G401.6 (cell line): Measurements from ENCODE around the gene CWC22.
"Not testable (repeated sequence)": the region's sequence is repeated elsewhere in the genome, so short reads cannot be mapped to it uniquely, and the experiment has no call there.

Experiments used
- FAIRE-seq: peaks from 2 replicates; lab custom pipeline; 2012; peaks lifted over from hg19 to GRCh38; lab: Jason Lieb, UNC

The CWC22 gene

GRCh38 chr2:179950391-179950790 is 56.7 kb downstream of the CWC22 start:
- no peak for FAIRE-seq

DNA sequence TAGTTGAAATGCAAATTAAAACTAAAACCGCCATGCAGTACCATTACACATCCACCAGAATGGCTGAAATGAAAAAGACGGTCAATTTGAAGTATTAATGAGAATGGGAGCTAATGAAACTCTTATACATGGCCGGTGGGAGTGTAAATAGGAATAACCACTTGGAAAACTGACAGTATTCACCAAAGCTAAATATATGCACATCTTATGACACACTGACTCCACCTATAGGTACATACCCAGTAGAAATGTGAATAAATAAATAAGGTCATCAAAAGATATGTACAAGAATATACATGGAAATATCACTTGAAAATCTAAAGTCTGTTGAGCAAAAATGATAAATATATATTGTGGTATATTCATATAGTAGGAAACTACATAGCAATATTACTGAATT is 57.7 kb downstream of the CWC22 start:
- peak; percentile 40 for FAIRE-seq

- no peak for FAIRE-seq
These were observed 59.0 kb downstream of the CWC22 start for GRCh38 chr2:179948058-179948457.

- FAIRE-seq = no peak
These were observed 60.1 kb downstream of the CWC22 start for GRCh38 chr2:179946810-179947615.

DNA sequence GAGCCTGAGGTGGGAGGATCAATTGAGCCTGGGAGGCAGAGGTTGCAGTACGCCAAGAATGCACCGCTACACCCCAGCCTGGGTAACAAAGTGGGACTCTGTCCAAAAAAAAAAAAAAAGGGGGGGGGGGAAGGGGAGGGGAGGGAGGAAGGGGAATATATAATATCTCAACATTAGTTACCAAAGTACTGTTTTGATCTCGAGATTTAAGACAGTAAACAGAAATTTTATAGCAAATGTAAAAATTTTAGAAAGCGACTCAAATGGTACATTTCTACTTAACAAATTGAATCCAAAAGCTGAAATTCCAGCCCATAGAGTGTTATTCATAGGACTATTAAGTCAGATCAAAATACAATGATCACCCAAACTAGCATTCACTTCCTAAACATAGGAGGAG is 60.8 kb downstream of the CWC22 start:
- FAIRE-seq = no peak

GRCh38 chr2:179939259-179939658 is 67.8 kb downstream of the CWC22 start:
- no peak for FAIRE-seq

GRCh38 chr2:179938026-179938425 is 69.1 kb downstream of the CWC22 start:
- no peak for FAIRE-seq

DNA sequence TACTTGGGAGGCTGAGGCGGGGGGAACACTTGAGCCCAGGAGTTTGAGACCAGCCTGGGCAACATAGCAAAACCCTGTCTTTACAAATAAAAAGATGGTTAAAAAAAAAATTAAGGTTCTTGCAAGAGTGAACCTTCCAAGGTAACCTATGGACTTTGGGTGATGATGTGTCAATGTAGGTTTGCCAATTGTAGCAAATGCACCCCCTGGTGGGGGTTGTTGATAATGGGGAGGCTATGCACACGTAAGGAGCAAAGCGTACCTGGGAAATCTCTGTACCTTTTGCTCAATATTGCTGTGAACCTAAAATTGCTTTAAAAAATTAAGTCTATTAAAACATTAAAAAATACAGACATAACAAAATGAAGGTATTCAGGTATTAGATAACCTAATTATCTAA is 70.4 kb downstream of the CWC22 start:
- no peak for FAIRE-seq

- no peak for FAIRE-seq
These were observed 71.0 kb downstream of the CWC22 start for GRCh38 chr2:179936141-179936540.

GRCh38 chr2:179932786-179933185 is 74.3 kb downstream of the CWC22 start:
- FAIRE-seq = no peak

GRCh38 chr2:179931502-179931901 is 75.6 kb downstream of the CWC22 start:
- no peak for FAIRE-seq

DNA sequence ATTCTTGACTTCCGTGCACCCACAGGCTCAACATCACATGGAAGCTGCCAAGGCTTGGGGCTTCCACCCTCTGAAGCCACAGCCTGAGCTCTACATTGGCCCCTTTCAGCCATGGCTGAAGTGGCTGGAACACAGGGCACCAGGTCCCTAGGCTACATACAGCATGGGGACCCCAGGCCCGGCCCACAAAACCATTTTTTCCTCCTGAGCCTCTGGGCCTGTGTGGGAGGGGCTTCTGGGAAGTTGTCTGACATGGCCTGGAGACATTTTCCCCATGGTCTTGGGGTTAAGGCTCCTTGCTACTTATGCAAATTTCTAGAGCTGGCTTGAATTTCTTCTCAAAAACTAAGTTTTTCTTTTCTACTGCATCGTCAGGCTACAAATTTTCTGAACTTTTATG is 77.1 kb downstream of the CWC22 start:
- FAIRE-seq = not testable (repeated sequence)

GRCh38 chr2:179927041-179927440 is 80.1 kb downstream of the CWC22 start:
- no peak for FAIRE-seq

- FAIRE-seq = no peak
These were observed 81.4 kb downstream of the CWC22 start for GRCh38 chr2:179925713-179926112.

GRCh38 chr2:179917272-179917671 is 89.8 kb downstream of the CWC22 start:
- no peak for FAIRE-seq

DNA sequence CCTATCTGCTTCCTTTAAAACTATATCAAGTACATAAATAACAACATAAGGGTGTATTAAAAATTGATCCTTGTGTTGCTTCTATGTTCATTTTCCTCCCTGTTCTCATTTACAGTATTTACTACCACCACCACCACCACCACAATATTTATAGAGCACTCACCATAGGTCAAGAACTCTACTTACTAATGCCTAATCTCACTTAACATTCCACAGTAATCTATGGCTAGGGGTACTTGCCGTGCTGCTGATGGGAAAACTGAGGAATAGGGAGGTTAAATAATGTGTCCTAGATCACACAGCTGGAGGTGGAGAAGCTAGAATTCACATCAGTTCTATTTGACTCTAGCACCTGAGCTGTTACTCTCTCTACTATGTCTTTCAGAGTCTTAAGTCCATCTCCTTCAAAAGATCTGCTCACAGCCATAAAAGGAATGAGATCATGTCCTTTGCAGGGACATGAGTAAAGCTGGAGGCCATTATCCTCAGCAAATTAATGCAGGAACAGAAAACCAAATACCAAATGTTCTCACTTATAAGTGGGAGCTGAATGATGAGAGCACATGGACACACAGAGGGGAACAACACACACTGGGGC is 91.6 kb downstream of the CWC22 start:
- FAIRE-seq = no peak

DNA sequence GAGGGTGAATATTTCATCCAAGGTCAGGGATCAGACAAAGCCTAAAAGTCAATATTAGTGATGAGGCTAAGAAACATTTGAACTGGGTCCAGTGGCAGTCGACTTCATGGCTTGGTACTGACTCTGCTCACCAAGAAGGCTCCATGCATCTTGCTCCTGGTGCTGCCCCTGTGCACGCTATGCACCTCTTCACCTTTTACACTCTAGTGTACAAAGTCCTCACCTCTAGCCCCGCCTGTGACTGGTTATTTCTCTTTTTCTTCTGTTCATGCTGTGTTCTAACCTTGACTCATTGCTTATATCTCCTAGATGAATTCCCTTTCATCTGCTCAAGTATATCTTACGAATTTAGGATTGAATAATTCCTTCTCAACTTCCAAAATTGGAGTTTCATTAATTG is 93.3 kb downstream of the CWC22 start:
- no peak for FAIRE-seq

DNA sequence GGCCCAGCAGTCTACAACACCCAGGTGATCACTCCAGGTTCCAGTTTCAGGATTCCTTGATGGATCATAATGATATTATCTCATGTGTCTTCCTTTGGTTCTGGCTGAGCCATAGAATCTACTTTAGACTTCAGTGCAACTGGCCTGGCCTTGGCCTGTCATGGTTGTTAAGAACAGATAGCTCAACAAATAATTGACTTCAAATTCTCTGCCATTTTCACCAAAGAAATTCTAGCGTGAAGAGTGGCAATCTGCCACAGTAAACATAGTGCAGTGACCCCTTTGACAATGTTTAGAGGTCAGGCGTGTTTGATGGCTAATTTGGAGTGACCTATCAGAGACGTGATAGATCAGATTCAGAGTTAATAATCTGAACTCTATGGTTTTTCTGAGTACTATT is 95.5 kb downstream of the CWC22 start:
- no peak for FAIRE-seq

GRCh38 chr2:179910735-179911113 is 96.4 kb downstream of the CWC22 start:
- FAIRE-seq = no peak

DNA sequence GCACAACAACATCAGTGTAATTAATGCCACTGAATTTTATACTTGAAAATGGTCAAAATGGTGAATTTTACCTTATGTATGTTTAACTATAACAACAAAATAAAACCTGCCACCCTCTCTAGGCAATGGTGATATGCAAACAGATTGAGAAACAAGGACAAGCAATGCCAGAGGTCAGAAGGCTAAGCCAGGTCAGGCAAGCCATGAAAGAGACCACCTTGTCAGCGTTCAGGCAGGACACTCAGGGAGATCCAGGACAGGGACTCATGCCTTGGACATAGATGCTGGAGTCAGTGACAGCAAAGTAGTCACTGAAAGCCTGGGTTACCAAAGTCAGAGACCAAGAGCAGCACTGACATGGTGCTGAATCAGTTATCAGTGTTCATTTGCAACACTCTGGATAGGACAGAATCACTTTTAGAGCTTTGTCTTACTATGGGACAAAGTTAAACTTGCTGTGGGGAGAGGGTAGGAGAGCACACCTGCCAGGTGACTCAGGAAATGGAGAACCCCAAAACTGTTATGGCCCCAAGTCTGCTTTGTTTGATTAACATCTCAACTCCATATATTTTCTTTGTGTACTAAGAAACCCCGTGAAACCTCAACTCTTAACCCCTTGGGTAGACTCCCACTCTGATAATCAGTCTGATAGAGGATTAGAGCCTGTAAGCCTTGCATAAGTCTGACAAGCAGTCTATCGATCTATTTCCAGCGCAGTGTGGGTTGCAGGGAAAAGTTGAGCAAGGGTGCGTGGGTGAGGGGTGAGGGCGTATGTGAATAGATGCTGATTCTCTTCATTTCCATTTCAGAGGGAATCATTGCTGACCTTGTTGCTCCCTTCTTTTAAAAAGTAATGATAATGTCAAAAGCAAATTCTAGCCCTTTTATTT is 97.0 kb downstream of the CWC22 start:
- FAIRE-seq = no peak

DNA sequence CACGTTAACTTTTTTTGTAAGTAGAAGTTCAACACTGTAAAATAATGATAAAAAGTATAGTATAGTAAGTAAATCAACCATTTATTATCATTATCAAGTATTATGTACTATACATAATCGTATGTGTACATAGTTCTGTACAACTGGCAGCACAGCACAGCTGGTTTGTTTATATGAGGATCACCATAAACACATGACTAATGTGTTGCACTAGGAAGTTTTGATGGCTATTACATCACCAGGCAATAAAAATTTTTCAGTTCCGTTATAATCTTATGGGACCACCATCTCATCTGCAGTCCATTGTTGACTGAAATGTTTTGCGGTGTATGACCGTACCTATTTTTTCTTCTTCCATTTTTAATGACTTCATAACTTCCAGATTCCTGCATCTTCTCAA is 106.4 kb downstream of the CWC22 start:
- FAIRE-seq = no peak

- no peak for FAIRE-seq
These were observed 107.4 kb downstream of the CWC22 start for GRCh38 chr2:179899666-179900065.

GRCh38 chr2:179898873-179899272 is 108.2 kb downstream of the CWC22 start:
- no peak for FAIRE-seq
